DOHH2 (cell line): ENCODE results near the gene TRERF1.

Source experiments
- EZH2phosphoT487 ChIP-seq: fragments of 200-600 bp; sonication (generic); IDR thresholded peaks from 2 replicates; pipeline ENCODE4 v1.6.1; 2017; ENCODE audit warnings: borderline replicate concordance, mild to moderate bottlenecking, antibody characterized with exemption, low read length, moderate library complexity, mixed read lengths
- TF ChIP-seq, protein P1 (sequence below): fragments of 200-600 bp; sonication (generic); IDR thresholded peaks from one replicate; pipeline ENCODE4 v1.5.1; 2014; ENCODE audit warnings: antibody characterized with exemption, mild to moderate bottlenecking, low read depth, low read length; ENCODE audit not compliant: poor library complexity, severe bottlenecking

- TF ChIP-seq, protein P1, sequence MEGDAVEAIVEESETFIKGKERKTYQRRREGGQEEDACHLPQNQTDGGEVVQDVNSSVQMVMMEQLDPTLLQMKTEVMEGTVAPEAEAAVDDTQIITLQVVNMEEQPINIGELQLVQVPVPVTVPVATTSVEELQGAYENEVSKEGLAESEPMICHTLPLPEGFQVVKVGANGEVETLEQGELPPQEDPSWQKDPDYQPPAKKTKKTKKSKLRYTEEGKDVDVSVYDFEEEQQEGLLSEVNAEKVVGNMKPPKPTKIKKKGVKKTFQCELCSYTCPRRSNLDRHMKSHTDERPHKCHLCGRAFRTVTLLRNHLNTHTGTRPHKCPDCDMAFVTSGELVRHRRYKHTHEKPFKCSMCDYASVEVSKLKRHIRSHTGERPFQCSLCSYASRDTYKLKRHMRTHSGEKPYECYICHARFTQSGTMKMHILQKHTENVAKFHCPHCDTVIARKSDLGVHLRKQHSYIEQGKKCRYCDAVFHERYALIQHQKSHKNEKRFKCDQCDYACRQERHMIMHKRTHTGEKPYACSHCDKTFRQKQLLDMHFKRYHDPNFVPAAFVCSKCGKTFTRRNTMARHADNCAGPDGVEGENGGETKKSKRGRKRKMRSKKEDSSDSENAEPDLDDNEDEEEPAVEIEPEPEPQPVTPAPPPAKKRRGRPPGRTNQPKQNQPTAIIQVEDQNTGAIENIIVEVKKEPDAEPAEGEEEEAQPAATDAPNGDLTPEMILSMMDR, result no peak
- no peak for TF ChIP-seq EZH2phosphoT487
Measured at GRCh38 chr6:42322676-42323075, 129.1 kb downstream of the TRERF1 start.
